GM12878 (cell line): Measurements from ENCODE around the gene DNAH1. TPM values are rescaled to one million over a fixed set of nuclear protein-coding genes. Genes with fewer than 3 reads are reported as not detected.

Source experiments
- ATAC-seq: fragments of 200-7000 bp; cut with Tn5 transposase; 3 replicates; pipeline ENCODE4 v1.9.1; 2020; ENCODE audit warnings: mild to moderate bottlenecking, moderate library complexity
- BruUV-seq: library from RNA; stranded (reverse); fragments of 400-500 nt; replicated peaks from 2 replicates; lab custom pipeline; 2021; lab: Mats Ljungman, UMichigan
- CTCF ChIA-PET: fragments of 300-600 bp; sonication (Branson Sonifier 250); formaldehyde crosslinking; extraction: SDS; loops from one replicate; lab custom pipeline; 2021; ENCODE audit warnings: inconsistent platforms; lab: Yijun Ruan, JAX
- POLR2A ChIA-PET: fragments of 350-600 bp; formaldehyde crosslinking; extraction: SDS; loops from one replicate; lab custom pipeline; 2021; ENCODE audit warnings: inconsistent platforms; lab: Charles Lee
- RAD21 ChIA-PET: fragments of 300-600 bp; sonication (Branson Sonifier 250); formaldehyde crosslinking; loops from one replicate; lab custom pipeline; 2023; ENCODE audit warnings: antibody characterized with exemption; ENCODE audit not compliant: unreplicated experiment; lab: Charles Lee
- SMC1A ChIA-PET: fragments of 300-600 bp; sonication (Branson Sonifier 250); formaldehyde crosslinking; loops from one replicate; lab custom pipeline; 2023; ENCODE audit not compliant: unreplicated experiment, uncharacterized antibody; lab: Charles Lee
- DNase-seq: peaks from one replicate; pipeline ENCODE4 v3.0.0-alpha.2; 2011; ENCODE audit warnings: low read depth, low spot score
- FAIRE-seq: peaks from 3 replicates; lab custom pipeline; 2011; peaks lifted over from hg19 to GRCh38; lab: Jason Lieb, UNC
- H2AFZ ChIP-seq: 2 replicates; pipeline ENCODE4 v1.6.0; 2011; ENCODE audit warnings: low read depth, low read length, control low read depth; ENCODE audit not compliant: control insufficient read depth
- H3K27ac ChIP-seq: 2 replicates; pipeline ENCODE4 v1.5.1; 2011; ENCODE audit warnings: control low read depth; ENCODE audit not compliant: control insufficient read depth, insufficient read depth
- H3K27me3 ChIP-seq, 2 experiments: replicated peaks in 1 of 2; 2 replicates each; pipeline versions ENCODE4 v1.6.0 to v1.6.1; 2011; ENCODE audit warnings: low read length in 1 of 2; ENCODE audit not compliant: control insufficient read depth in 2 of 2, insufficient read depth in 2 of 2
- H3K36me3 ChIP-seq, 2 experiments: 2 replicates each; pipeline ENCODE4 v1.5.1; 2011; ENCODE audit warnings: low read length in 1 of 2; ENCODE audit not compliant: control insufficient read depth in 2 of 2, insufficient read depth in 2 of 2
- H3K4me1 ChIP-seq: 2 replicates; pipeline ENCODE4 v1.6.1; 2011; ENCODE audit warnings: mild to moderate bottlenecking, low read length, moderate library complexity, mixed read lengths; ENCODE audit not compliant: control insufficient read depth, insufficient read depth
- H3K4me2 ChIP-seq: 2 replicates; pipeline ENCODE4 v1.6.0; 2011; ENCODE audit warnings: control low read depth; ENCODE audit not compliant: control insufficient read depth, insufficient read depth
- H3K4me3 ChIP-seq: fragments of 200-600 bp; sonication (generic); 2 replicates; pipeline ENCODE4 v1.5.1; 2016
- H3K79me2 ChIP-seq: 2 replicates; pipeline ENCODE4 v1.6.0; 2011; ENCODE audit warnings: low read length; ENCODE audit not compliant: control insufficient read depth, insufficient read depth
- H3K9ac ChIP-seq: 2 replicates; pipeline ENCODE4 v1.8.0; 2011; ENCODE audit warnings: low read length, control low read depth, mixed read lengths; ENCODE audit not compliant: control insufficient read depth, insufficient read depth
- H3K9me3 ChIP-seq: replicated peaks from 3 replicates; pipeline ENCODE4 v1.5.1; 2011; ENCODE audit warnings: mild to moderate bottlenecking, low read length; ENCODE audit not compliant: control insufficient read depth, insufficient read depth
- H4K20me1 ChIP-seq: 2 replicates; pipeline ENCODE4 v1.6.0; 2011; ENCODE audit not compliant: control insufficient read depth, insufficient read depth
- BHLHE40 ChIP-seq, 2 experiments: fragments of 450-650 bp in 1 of 2; IDR thresholded peaks; 2 replicates each; pipeline ENCODE4 v1.6.1; 2011 to 2017; ENCODE audit warnings: low read depth in 2 of 2, borderline replicate concordance in 1 of 2, improper control_type of control experiment in 1 of 2, low read length in 1 of 2, mild to moderate bottlenecking in 1 of 2
- DPF2 ChIP-seq: fragments of 450-650 bp; IDR thresholded peaks from 2 replicates; pipeline ENCODE4 v1.6.1; 2017; ENCODE audit warnings: mild to moderate bottlenecking
- EP300 ChIP-seq, 2 experiments: fragments of 150-350 bp in 1 of 2; IDR thresholded peaks; 2 replicates each; pipeline ENCODE4 v1.6.1; 2011 to 2012; ENCODE audit warnings: low read depth in 2 of 2, low read length in 2 of 2, borderline replicate concordance in 1 of 2, improper control_type of control experiment in 1 of 2, inconsistent platforms in 1 of 2; ENCODE audit not compliant: control insufficient read depth in 1 of 2
- GATAD2B ChIP-seq: fragments of 450-650 bp; conservative IDR thresholded peaks from 2 replicates; pipeline ENCODE4 v1.6.1; 2017; ENCODE audit warnings: low read depth, mild to moderate bottlenecking, moderate library complexity
- HDGF ChIP-seq: fragments of 450-650 bp; IDR thresholded peaks from 2 replicates; pipeline ENCODE4 v1.6.1; 2016; ENCODE audit warnings: antibody characterized with exemption
- HSF1 ChIP-seq: fragments of 150-350 bp; IDR thresholded peaks from 2 replicates; pipeline ENCODE4 v1.6.1; 2014; ENCODE audit warnings: mild to moderate bottlenecking, low read depth, low read length
- LARP7 ChIP-seq: fragments of 450-650 bp; IDR thresholded peaks from 2 replicates; pipeline ENCODE4 v1.6.1; 2017; ENCODE audit warnings: mild to moderate bottlenecking
- NFYA ChIP-seq: IDR thresholded peaks from 2 replicates; pipeline ENCODE4 v1.6.1; 2011; ENCODE audit warnings: low read depth, mild to moderate bottlenecking, low read length, improper control_type of control experiment, borderline replicate concordance
- PBX3 ChIP-seq: IDR thresholded peaks from 2 replicates; pipeline ENCODE4 v1.6.1; 2011; ENCODE audit warnings: mild to moderate bottlenecking, low read depth, low read length, moderate library complexity; ENCODE audit not compliant: insufficient replicate concordance
- POLR2AphosphoS2 ChIP-seq: IDR thresholded peaks from 2 replicates; pipeline ENCODE4 v1.6.1; 2011; ENCODE audit warnings: low read depth, mild to moderate bottlenecking, low read length, improper control_type of control experiment, moderate library complexity
- RAD21 ChIP-seq: IDR thresholded peaks from 2 replicates; pipeline ENCODE4 v1.6.1; 2011; ENCODE audit warnings: mild to moderate bottlenecking, low read depth, low read length, moderate library complexity; ENCODE audit not compliant: insufficient read depth
- RB1 ChIP-seq: fragments of 450-650 bp; formaldehyde crosslinking; IDR thresholded peaks from 2 replicates; pipeline ENCODE4 v1.6.1; 2017; ENCODE audit warnings: mild to moderate bottlenecking, borderline replicate concordance
- RELA ChIP-seq: fragments of 450-650 bp; IDR thresholded peaks from 2 replicates; pipeline ENCODE4 v1.8.0; 2014; ENCODE audit warnings: borderline replicate concordance; ENCODE audit not compliant: partially characterized antibody
- SMC3 ChIP-seq: IDR thresholded peaks from 2 replicates; pipeline ENCODE4 v1.6.1; 2011; ENCODE audit warnings: low read length, improper control_type of control experiment, borderline replicate concordance
- TBL1XR1 ChIP-seq: IDR thresholded peaks from 2 replicates; pipeline ENCODE4 v1.6.1; 2012; ENCODE audit warnings: low read depth, low read length, improper control_type of control experiment
- YY1 ChIP-seq: IDR thresholded peaks from 2 replicates; pipeline ENCODE4 v1.6.1; 2011; ENCODE audit warnings: low read depth, mild to moderate bottlenecking, low read length
- ZNF274 ChIP-seq: IDR thresholded peaks from one replicate; pipeline ENCODE4 v1.8.0; 2011; ENCODE audit not compliant: insufficient read length, insufficient read depth
- WGBS: methylation state at CpG from one replicate; pipeline ENCODE4 v1.1.6; 2016; ENCODE audit warnings: low lambda C conversion rate; ENCODE audit not compliant: insufficient replicate concordance, insufficient coverage; ENCODE audit errors: missing lambda C conversion rate; 5-methylcytosine and 5-hydroxymethylcytosine counted together
- in situ Hi-C: fragments of 300-500 bp; cut with MboI; formaldehyde crosslinking; loops from 9 replicates; pipeline ENCODE4 v1.14.3; 2018; ENCODE audit warnings: mixed read lengths
- intact Hi-C: fragments of 100-400 bp; cut with micrococcal nuclease; formaldehyde crosslinking; loops from one replicate; pipeline ENCODE4 v1.14.2; 2022; ENCODE audit not compliant: unreplicated experiment
- polyA plus RNA-seq, 11 experiments: library from polyadenylated mRNA; depleted of rRNA in 4 of 11; unstranded in 6 of 11; stranded (reverse) in 5 of 11; fragments of >200 nt; fragmentation: Nextera tagmentation in 4 of 11; fragmentation: Illumina TruSeq in 1 of 11; extraction: Ambion mirVana in 4 of 11; extraction: Trizol in 1 of 11; gene quantifications; 1 replicate in 1 of 11; 2 replicates in 10 of 11; pipeline versions ENCODE4 v1.2.1 to v1.2.3, GENCODE V29; 2011 to 2016; ENCODE audit warnings: inconsistent platforms in 2 of 11, missing spikeins in 2 of 11, low read depth in 1 of 11
- total RNA-seq, 4 experiments: library from RNA; depleted of rRNA in 3 of 4; stranded (reverse); fragments of >200 nt in 3 of 4; fragmentation: Illumina TruSeq in 1 of 4; extraction: Trizol in 1 of 4; gene quantifications; 2 replicates each; pipeline versions ENCODE4 v1.2.1 to v1.2.3, GENCODE V29; 2013 to 2021
- TF ChIP-seq, protein P1 (sequence below), 3 experiments: IDR thresholded peaks in 2 of 3; conservative IDR thresholded peaks in 1 of 3; 2 replicates each; pipeline ENCODE4 v1.5.1; 2011; ENCODE audit warnings: low read depth in 3 of 3, low read length in 3 of 3, mild to moderate bottlenecking in 3 of 3, control low read depth in 2 of 3, moderate library complexity in 2 of 3, inconsistent platforms in 1 of 3, mixed read lengths in 1 of 3; ENCODE audit not compliant: control insufficient read depth in 2 of 3, insufficient read depth in 1 of 3; ENCODE audit errors: extremely low read depth in 1 of 3

Gene DNAH1
- total and polyA plus RNA-seq, 10 of the 15 experiments (the other 5 are each of a cell fraction or from before 2014, with no cell fraction given) = 0.31 to 5.8 (median 2.7) TPM

DNA sequence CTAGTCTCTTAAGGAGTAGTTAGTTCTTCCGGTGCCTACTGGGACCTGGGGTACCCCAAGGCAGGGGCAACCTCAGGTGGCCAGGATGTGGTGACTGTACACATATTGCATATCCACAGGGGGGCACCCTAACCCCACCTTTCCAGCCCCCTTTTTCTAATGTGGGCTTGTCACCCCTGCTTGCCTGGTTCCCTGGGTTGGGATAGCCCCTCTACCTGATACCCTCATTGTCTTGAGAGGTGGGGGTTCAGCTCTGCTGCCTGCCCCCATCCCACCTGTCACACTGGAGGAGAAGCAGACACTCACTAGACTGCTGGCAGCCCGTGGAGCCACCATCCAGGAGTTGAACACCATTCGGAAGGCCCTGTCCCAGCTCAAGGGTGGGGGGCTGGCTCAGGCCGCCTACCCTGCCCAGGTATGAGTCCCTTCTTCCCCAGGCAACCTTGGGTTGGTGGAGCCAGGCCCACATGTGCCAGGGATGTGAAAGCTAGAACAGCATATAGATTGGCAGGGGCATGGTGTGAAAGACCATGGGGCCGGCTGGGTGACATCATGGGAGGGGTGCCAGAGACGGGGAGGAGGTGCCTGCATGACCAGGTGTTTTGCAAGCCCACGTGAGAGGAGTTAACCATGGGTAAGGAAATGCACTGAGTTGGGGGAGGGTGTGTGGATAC lies 24.5 kb upstream of the DNAH1 start:
- FAIRE-seq = peak; percentile 78

More for the DNA sequence above, 24.5 kb upstream of the DNAH1 start:
- ChIA-PET RAD21 (interaction anchor here (0.7 to 7.5 kb wide), 5 partner anchors 9 to 93 kb away, joined by 3 to 131 read pairs (median 5); no protein-coding TSS in a partner anchor), POLR2A (interaction anchor here (0.9 to 1.2 kb wide), 2 partner anchors 8 to 43 kb away, joined by 4 to 5 read pairs; no protein-coding TSS in a partner anchor), SMC1A (interaction anchor here (0.6 to 6.1 kb wide), 4 partner anchors 46 to 779 kb away, joined by 3 to 159 read pairs (median 4); no protein-coding TSS in a partner anchor), CTCF (interaction anchor here (0.9 to 19.0 kb wide), 13 partner anchors 9 to 287 kb away, joined by 3 to 451 read pairs (median 5); no protein-coding TSS in a partner anchor)
- peaks cover 3 to 6% of the 10 kb centered on the region in 2 experiments; a peak in 3 of 4 replicates for H3K36me3 ChIP-seq
- no peaks in the 10 kb centered on the region for H3K9me3 ChIP-seq
- H4K20me1 ChIP-seq = no peaks in the 10 kb centered on the region
- no peak overlapping the region for H3K9ac ChIP-seq
- no peak overlapping the region for H2AFZ ChIP-seq
- ATAC-seq = peak; percentile 53
- DNase-seq = no peak
- H3K27ac ChIP-seq = no peak overlapping the region
- H3K79me2 ChIP-seq = peaks cover 18% of the 10 kb centered on the region
- no peak overlapping the region for H3K4me3 ChIP-seq
- no peak overlapping the region for H3K4me2 ChIP-seq
- BruUV-seq = no TSS peak
- intact Hi-C loops = loop anchor here (1.0 to 5.0 kb wide), 3 partner anchors 48 to 156 kb away; partner anchors contain the start of gene SEMA3G
- H3K27me3 ChIP-seq = no peaks in the 10 kb centered on the region
- H3K4me1 ChIP-seq = peaks cover 11% of the 10 kb centered on the region
- WGBS = 41% methylated on average over 7 of the region's 7 CpGs
- in situ Hi-C loops = loop anchor here (5.0 kb wide), 1 partner anchor 51 kb away; no protein-coding TSS in a partner anchor
- TF ChIP-seq HDGF (peak; percentile 13; the same call in 1 of the 2 replicates), SMC3 (peak; percentile 97), ZNF274 (no peak), PBX3 (no peak), NFYA (no peak), YY1 (0 out of 2 replicates have a peak, but pooled peaks have one; percentile 47), GATAD2B (0 out of 2 replicates have a peak, but pooled peaks have one; percentile 17), BHLHE40 (IDR thresholded peaks at IDR 0.05; ENCODE audit: borderline replicate concordance in 1 of 2, low read depth in 2 of 2, low read length in 1 of 2) (no peak), EP300 (IDR thresholded peaks at IDR 0.05; ENCODE audit: borderline replicate concordance in 1 of 2, control insufficient read depth in 1 of 2, low read depth in 2 of 2, low read length in 2 of 2) (no peak), TBL1XR1 (no peak), HSF1 (no peak), RAD21 (peak; percentile 93), RELA (no peak), LARP7 (no peak), POLR2AphosphoS2 (no peak), DPF2 (no peak), RB1 (peak; percentile 85; the same call in 1 of the 2 replicates)
- TF ChIP-seq, protein P1, sequence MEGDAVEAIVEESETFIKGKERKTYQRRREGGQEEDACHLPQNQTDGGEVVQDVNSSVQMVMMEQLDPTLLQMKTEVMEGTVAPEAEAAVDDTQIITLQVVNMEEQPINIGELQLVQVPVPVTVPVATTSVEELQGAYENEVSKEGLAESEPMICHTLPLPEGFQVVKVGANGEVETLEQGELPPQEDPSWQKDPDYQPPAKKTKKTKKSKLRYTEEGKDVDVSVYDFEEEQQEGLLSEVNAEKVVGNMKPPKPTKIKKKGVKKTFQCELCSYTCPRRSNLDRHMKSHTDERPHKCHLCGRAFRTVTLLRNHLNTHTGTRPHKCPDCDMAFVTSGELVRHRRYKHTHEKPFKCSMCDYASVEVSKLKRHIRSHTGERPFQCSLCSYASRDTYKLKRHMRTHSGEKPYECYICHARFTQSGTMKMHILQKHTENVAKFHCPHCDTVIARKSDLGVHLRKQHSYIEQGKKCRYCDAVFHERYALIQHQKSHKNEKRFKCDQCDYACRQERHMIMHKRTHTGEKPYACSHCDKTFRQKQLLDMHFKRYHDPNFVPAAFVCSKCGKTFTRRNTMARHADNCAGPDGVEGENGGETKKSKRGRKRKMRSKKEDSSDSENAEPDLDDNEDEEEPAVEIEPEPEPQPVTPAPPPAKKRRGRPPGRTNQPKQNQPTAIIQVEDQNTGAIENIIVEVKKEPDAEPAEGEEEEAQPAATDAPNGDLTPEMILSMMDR (IDR thresholded peaks at IDR 0.05 in 2 of 3, conservative IDR thresholded peaks at IDR 0.05 in 1 of 3; ENCODE audit: control insufficient read depth in 2 of 3, extremely low read depth in 1 of 3, insufficient read depth in 1 of 3, low read depth in 3 of 3, low read length in 3 of 3) = peak; percentile 63 to 91 (median 67)
